Endothelial cell of umbilical vein (primary cell): ENCODE results near the gene FAM219A. TPM values are rescaled to one million over a fixed set of nuclear protein-coding genes. Genes with fewer than 3 reads are reported as not detected.

ENCODE experiments used
- BruUV-seq: library from RNA; stranded (reverse); fragments of 400-500 nt; replicated peaks from 2 replicates; lab custom pipeline; 2021; lab: Mats Ljungman, UMichigan
- CTCF ChIA-PET: fragments of 300-600, 350-600 bp; sonication (Branson Sonifier 250); formaldehyde crosslinking; loops from one replicate; lab custom pipeline; 2021; ENCODE audit warnings: antibody characterized with exemption, inconsistent platforms; lab: Charles Lee
- POLR2A ChIA-PET: fragments of 300-600, 350-600 bp; sonication (Branson Sonifier 250); formaldehyde crosslinking; loops from one replicate; lab custom pipeline; 2021; ENCODE audit warnings: antibody characterized with exemption, inconsistent platforms; lab: Charles Lee
- DNase-seq: peaks from one replicate; pipeline ENCODE4 v3.0.0-alpha.2; 2011; ENCODE audit warnings: low read depth, low spot score
- FAIRE-seq: peaks from 2 replicates; lab custom pipeline; 2011; peaks lifted over from hg19 to GRCh38; lab: Jason Lieb, UNC
- H2AFZ ChIP-seq: 2 replicates; pipeline ENCODE4 v1.6.0; 2012; ENCODE audit warnings: low read depth, low read length, control low read depth, inconsistent platforms
- H3K27ac ChIP-seq: 2 replicates; pipeline ENCODE4 v1.5.1; 2011; ENCODE audit warnings: low read depth, mild to moderate bottlenecking, control low read depth, low read length, moderate library complexity; ENCODE audit not compliant: insufficient read depth
- H3K27me3 ChIP-seq, 2 experiments: 2 replicates each; pipeline versions ENCODE4 v1.6.0 to v1.6.1; 2011; ENCODE audit warnings: low read length in 2 of 2, mixed read lengths in 1 of 2; ENCODE audit not compliant: control insufficient read depth in 2 of 2, insufficient read depth in 2 of 2
- H3K36me3 ChIP-seq, 2 experiments: 2 replicates in 1 of 2; 3 replicates in 1 of 2; pipeline ENCODE4 v1.5.1; 2011; ENCODE audit warnings: low read length in 2 of 2, mild to moderate bottlenecking in 1 of 2, moderate library complexity in 1 of 2; ENCODE audit not compliant: control insufficient read depth in 2 of 2, insufficient read depth in 2 of 2; ENCODE audit errors: extremely low read depth in 1 of 2
- H3K4me1 ChIP-seq: 3 replicates; pipeline ENCODE4 v1.5.1; 2011; ENCODE audit warnings: mild to moderate bottlenecking, low read length; ENCODE audit not compliant: control insufficient read depth, insufficient read depth; ENCODE audit errors: extremely low read depth
- H3K4me2 ChIP-seq: 2 replicates; pipeline ENCODE4 v1.6.1; 2011; ENCODE audit warnings: low read length, control low read depth, mixed read lengths; ENCODE audit not compliant: insufficient read depth
- H3K4me3 ChIP-seq, 3 experiments: fragments of 200-600 bp in 1 of 3; sonication (generic), shearing (Covaris generic) in 1 of 3; replicated peaks in 1 of 3; 2 replicates each; pipeline ENCODE4 v1.5.1; 2011 to 2016; ENCODE audit warnings: control low read depth in 3 of 3, low read length in 3 of 3, mild to moderate bottlenecking in 2 of 3, inconsistent platforms in 1 of 3, low read depth in 1 of 3, moderate library complexity in 1 of 3; ENCODE audit not compliant: insufficient read depth in 1 of 3
- H3K79me2 ChIP-seq: 2 replicates; pipeline ENCODE4 v1.6.0; 2012; ENCODE audit warnings: low read length, inconsistent platforms; ENCODE audit not compliant: control insufficient read depth, insufficient read depth
- H3K9ac ChIP-seq: replicated peaks from 2 replicates; pipeline ENCODE3; 2011; ENCODE audit warnings: low read length, control low read depth; ENCODE audit not compliant: insufficient read depth; ENCODE audit errors: extremely low read depth
- H3K9me1 ChIP-seq: replicated peaks from 3 replicates; pipeline ENCODE4 v1.6.0; 2011; ENCODE audit warnings: mild to moderate bottlenecking, low read length; ENCODE audit not compliant: control insufficient read depth, insufficient read depth; ENCODE audit errors: extremely low read depth
- H3K9me3 ChIP-seq: replicated peaks from 2 replicates; pipeline ENCODE4 v1.5.1; 2012; ENCODE audit warnings: low read length, inconsistent platforms; ENCODE audit not compliant: control insufficient read depth, insufficient read depth
- H4K20me1 ChIP-seq: replicated peaks from 2 replicates; pipeline ENCODE3; 2011; ENCODE audit warnings: mild to moderate bottlenecking, low read length; ENCODE audit not compliant: control insufficient read depth, insufficient read depth; ENCODE audit errors: extremely low read depth
- CTCF ChIP-seq, 2 donors: IDR thresholded peaks; 1 replicate in 1 of 2; 2 replicates in 1 of 2; pipeline ENCODE4 v1.5.1; 2011; ENCODE audit warnings: low read length in 2 of 2, mild to moderate bottlenecking in 2 of 2, moderate library complexity in 2 of 2, control low read depth in 1 of 2, inconsistent platforms in 1 of 2, low read depth in 1 of 2; ENCODE audit not compliant: insufficient read depth in 1 of 2; ENCODE audit errors: extremely low read depth in 1 of 2
- EZH2 ChIP-seq: IDR thresholded peaks from 2 replicates; pipeline ENCODE4 v1.6.1; 2012; ENCODE audit warnings: borderline replicate concordance, low read depth, mild to moderate bottlenecking, moderate library complexity, low read length, inconsistent platforms; ENCODE audit not compliant: severe bottlenecking
- FOS ChIP-seq: IDR thresholded peaks from 2 replicates; pipeline ENCODE4 v1.6.1; 2011; ENCODE audit warnings: mild to moderate bottlenecking, low read length, moderate library complexity, borderline replicate concordance; ENCODE audit not compliant: insufficient read depth
- GATA2 ChIP-seq: IDR thresholded peaks from 2 replicates; pipeline ENCODE4 v1.7.0; 2011; ENCODE audit warnings: low read depth, mild to moderate bottlenecking, moderate library complexity, mixed read lengths, low read length; ENCODE audit not compliant: insufficient read length, insufficient read depth
- JUN ChIP-seq: IDR thresholded peaks from 2 replicates; pipeline ENCODE4 v1.6.1; 2011; ENCODE audit warnings: borderline replicate concordance, low read depth; ENCODE audit not compliant: insufficient read length, insufficient read depth
- MAX ChIP-seq: IDR thresholded peaks from 2 replicates; pipeline ENCODE4 v1.6.1; 2011; ENCODE audit not compliant: insufficient read depth, insufficient read length
- MYC ChIP-seq: IDR thresholded peaks from one replicate; pipeline ENCODE4 v1.6.1; 2011; ENCODE audit warnings: mild to moderate bottlenecking, low read depth, low read length
- POLR2A ChIP-seq: IDR thresholded peaks from 2 replicates; pipeline ENCODE4 v1.6.1; 2012; ENCODE audit warnings: low read depth, mild to moderate bottlenecking, control low read depth, low read length
- POLR2AphosphoS5 ChIP-seq: IDR thresholded peaks from 2 replicates; pipeline ENCODE4 v1.6.1; 2012; ENCODE audit warnings: low read depth, mild to moderate bottlenecking, control low read depth, low read length, moderate library complexity; ENCODE audit not compliant: insufficient read depth
- dilution Hi-C: fragments of 300-500 bp; cut with MboI; formaldehyde crosslinking; loops from one replicate; pipeline ENCODE4 v1.15.0; 2019; ENCODE audit warnings: low sequenced_read_pairs; ENCODE audit not compliant: extremely low pct_ligation_motif_present
- intact Hi-C: fragments of 100-400 bp; cut with micrococcal nuclease; formaldehyde crosslinking; loops from one replicate; pipeline ENCODE4 v1.10.0; 2022
- polyA plus RNA-seq, 4 experiments: library from polyadenylated mRNA; depleted of rRNA in 3 of 4; stranded (reverse) in 3 of 4; unstranded in 1 of 4; fragments of >200 nt; gene quantifications; 2 replicates each; pipeline versions ENCODE4 v1.2.1 to v1.2.3, GENCODE V29; 2011 to 2012; ENCODE audit warnings: missing spikeins in 1 of 4
- total RNA-seq: library from RNA; stranded (reverse); gene quantifications from 2 replicates; pipeline ENCODE4 v1.2.3, GENCODE V29; 2021

The FAM219A gene
- total and polyA plus RNA-seq, 2 donors (not counting 3 experiments of a cell fraction or from before 2014, with no cell fraction given), result 18.1 to 35.7 TPM

GRCh38 chr9:34383904-34384303 is 74.5 kb downstream of the FAM219A start:
- no peaks in the 10 kb centered on the region for H4K20me1 ChIP-seq
- ChIA-PET CTCF (interaction anchor here (1.6 kb wide), 1 partner anchor 20 kb away, joined by 8 read pairs; no protein-coding TSS in a partner anchor), POLR2A (no interaction called here)
- no peak for TF ChIP-seq CTCF (IDR thresholded peaks at IDR 0.05; ENCODE audit: extremely low read depth in 1 of 2, insufficient read depth in 1 of 2, low read depth in 1 of 2, low read length in 2 of 2)
- TF ChIP-seq POLR2AphosphoS5, result no peak
- TF ChIP-seq MYC, result no peak
- no peak for TF ChIP-seq EZH2
- no peak for TF ChIP-seq MAX
- no peak for TF ChIP-seq JUN
- no peak for TF ChIP-seq GATA2
- TF ChIP-seq FOS, result no peak
- no peak for TF ChIP-seq POLR2A
- dilution Hi-C loops, result no loop called here
- H3K79me2 ChIP-seq, result no peaks in the 10 kb centered on the region
- H3K27me3 ChIP-seq, result peaks cover 0 to 2% of the 10 kb centered on the region in 2 experiments
- H3K36me3 ChIP-seq, result no peaks in the 10 kb centered on the region
- no peaks in the 10 kb centered on the region for H3K9me1 ChIP-seq
- no peak overlapping the region for H3K27ac ChIP-seq
- H3K4me1 ChIP-seq, result peaks cover 8% of the 10 kb centered on the region
- H3K4me3 ChIP-seq, result no peak overlapping the region
- BruUV-seq, result no TSS peak
- intact Hi-C loops, result no loop called here
- no peak overlapping the region for H2AFZ ChIP-seq
- no peak for DNase-seq
- H3K9ac ChIP-seq, result no peak overlapping the region
- no peaks in the 10 kb centered on the region for H3K9me3 ChIP-seq
- no peak for FAIRE-seq
- no peak overlapping the region for H3K4me2 ChIP-seq
